Measurements from ENCODE around the gene ABCA1. TPM values are rescaled to one million over a fixed set of nuclear protein-coding genes. Genes with fewer than 3 reads are reported as not detected.

Gene ABCA1
- total and polyA plus RNA-seq, 3 donors from 2014 or later: 8.5 to 57.9 (median 42.0) TPM

DNA sequence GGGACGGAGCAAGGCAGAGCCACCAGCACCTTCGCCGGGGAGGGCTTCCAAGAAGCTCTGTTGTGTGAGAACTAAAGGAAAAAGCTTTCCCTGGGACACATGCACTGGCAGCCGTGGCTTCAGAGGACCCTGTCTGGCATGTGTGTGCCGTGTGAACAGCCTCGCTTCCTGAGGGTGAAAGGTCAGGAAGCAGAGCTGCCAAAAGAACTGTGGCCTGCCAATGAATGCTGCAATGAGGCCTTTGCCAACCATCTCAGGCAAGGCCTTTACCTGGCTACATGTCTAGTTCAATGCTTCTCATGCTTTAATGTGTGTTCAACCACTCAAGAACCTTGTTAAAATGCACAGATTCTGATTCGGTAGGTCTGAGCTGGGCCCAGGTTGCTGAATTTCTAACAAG is 110.5 kb downstream of the ABCA1 start:
- H3K4me3 ChIP-seq: no peak overlapping the region
- DNase-seq: no peak
- intact Hi-C loops (cut with DNase I; ENCODE audit: low total_unique reads): no loop called here
- 83% methylated on average over 7 of the region's 7 CpGs for WGBS, 2 donors
- TF ChIP-seq POLR2A (IDR thresholded peaks at IDR 0.05) (no peak), CTCF (IDR thresholded peaks at IDR 0.05) (no peak)
- H3K36me3 ChIP-seq (ENCODE audit: low read depth, missing control alignments): no peaks in the 10 kb centered on the region
- H3K27me3 ChIP-seq: no peaks in the 10 kb centered on the region
- H3K4me1 ChIP-seq: no peaks in the 10 kb centered on the region
- no peaks in the 10 kb centered on the region for H3K9me3 ChIP-seq
- H3K27ac ChIP-seq: no peak overlapping the region

DNA sequence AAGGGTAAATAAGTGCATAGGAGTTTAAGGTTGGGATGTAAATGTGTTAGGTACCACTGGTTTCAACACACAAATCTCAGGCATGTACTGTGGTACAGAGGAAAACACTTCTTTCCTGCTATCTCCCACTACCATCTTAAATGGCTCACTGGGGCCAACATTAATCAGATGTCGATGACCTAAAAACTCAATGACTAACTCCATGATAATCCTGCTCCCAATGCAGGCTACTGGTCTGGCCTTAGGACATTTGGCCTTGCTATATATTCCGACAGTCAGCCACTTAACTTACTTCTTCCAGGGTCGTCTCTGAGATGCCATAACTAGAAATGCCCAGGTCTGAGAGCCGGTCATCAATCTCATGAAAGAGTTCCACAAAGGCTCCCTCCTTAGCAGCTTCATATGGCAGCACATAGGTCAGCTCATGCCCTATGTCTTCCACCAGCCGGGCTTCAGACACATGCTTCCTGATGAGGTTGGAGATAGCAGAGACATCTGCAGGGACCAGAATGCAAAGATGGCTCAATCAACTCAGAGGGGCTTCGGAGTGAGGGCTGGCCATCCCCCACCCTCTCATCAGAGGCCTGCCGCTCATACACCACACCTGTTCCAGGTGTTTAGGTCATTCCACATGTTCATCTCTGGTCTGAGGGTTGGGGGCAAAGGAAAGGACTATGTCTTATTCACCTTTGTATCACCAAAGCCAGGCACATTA is 111.9 kb downstream of the ABCA1 start:
- Histone ChIP-seq H3K27ac (no peak overlapping the region), H3K9me3 (no peaks in the 10 kb centered on the region), H3K4me3 (no peak overlapping the region), H3K27me3 (no peaks in the 10 kb centered on the region), H3K36me3 (ENCODE audit: low read depth, missing control alignments) (no peaks in the 10 kb centered on the region), H3K4me1 (no peaks in the 10 kb centered on the region)
- intact Hi-C loops (cut with DNase I; ENCODE audit: low total_unique reads): no loop called here
- 97 to 98% methylated on average over 6 to 7 of the region's 7 CpGs for WGBS, 2 donors
- no peak for DNase-seq
- TF ChIP-seq POLR2A (IDR thresholded peaks at IDR 0.05) (no peak), CTCF (IDR thresholded peaks at IDR 0.05) (no peak)

DNA sequence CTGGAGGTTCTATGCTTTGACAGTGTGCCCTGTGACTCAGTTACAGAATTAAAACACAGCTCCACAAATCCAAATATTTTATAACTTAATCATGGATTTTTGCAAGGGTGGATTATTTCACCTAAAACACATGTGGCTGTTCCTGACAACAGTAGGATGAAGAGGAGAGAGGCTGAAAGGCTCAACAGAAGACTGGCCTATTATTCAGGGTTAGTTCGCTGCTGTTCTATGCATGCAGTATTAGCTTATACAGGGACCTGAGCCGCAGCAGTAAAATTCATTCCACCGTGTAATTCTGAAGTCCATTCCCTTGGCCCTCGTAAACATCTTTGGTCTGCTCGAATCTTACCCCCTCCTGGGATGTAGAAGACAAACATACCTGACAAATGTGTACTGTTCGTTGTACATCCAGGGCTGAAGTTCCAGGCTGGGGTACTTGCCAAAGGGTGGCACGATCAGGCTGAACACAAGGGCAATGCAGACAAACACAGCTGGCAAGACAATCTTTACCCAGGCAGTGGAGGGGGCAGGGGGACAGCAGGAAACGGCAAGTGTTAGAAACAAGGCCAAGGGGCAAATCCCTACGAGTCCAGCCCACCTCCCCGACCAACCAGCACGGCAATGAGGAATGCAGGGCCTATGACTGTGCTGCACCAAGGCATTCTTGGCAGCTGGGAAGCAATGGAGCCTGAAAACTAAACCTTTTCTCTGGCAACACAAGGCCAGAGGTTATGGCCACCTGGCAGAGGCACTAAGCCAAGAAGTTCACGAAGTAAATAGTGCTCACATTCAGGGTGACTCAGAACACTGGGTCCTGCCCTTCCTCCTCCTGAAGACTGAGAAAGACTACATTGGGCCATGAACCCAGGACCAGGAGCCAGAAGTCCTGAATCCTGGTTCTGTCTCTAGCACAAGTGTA is 117.3 kb downstream of the ABCA1 start:
- WGBS, 2 donors: 69 to 73% methylated on average over 12 of the region's 12 CpGs
- Histone ChIP-seq H3K4me1 (no peaks in the 10 kb centered on the region), H3K27ac (no peak overlapping the region), H3K36me3 (ENCODE audit: low read depth, missing control alignments) (no peaks in the 10 kb centered on the region), H3K9me3 (no peaks in the 10 kb centered on the region), H3K27me3 (no peaks in the 10 kb centered on the region), H3K4me3 (no peak overlapping the region)
- intact Hi-C loops (cut with DNase I; ENCODE audit: low total_unique reads): no loop called here
- no peak for DNase-seq
- TF ChIP-seq POLR2A (IDR thresholded peaks at IDR 0.05): no peak
- TF ChIP-seq CTCF (IDR thresholded peaks at IDR 0.05): no peak

- Histone ChIP-seq H3K36me3 (ENCODE audit: low read depth, missing control alignments) (no peaks in the 10 kb centered on the region), H3K4me1 (no peaks in the 10 kb centered on the region), H3K27ac (no peak overlapping the region), H3K27me3 (no peaks in the 10 kb centered on the region), H3K9me3 (no peaks in the 10 kb centered on the region), H3K4me3 (no peak overlapping the region)
- 56 to 62% methylated on average over 3 of the region's 3 CpGs for WGBS, 2 donors
- TF ChIP-seq POLR2A (IDR thresholded peaks at IDR 0.05): no peak
- TF ChIP-seq CTCF (IDR thresholded peaks at IDR 0.05): no peak
- intact Hi-C loops (cut with DNase I; ENCODE audit: low total_unique reads): no loop called here
- DNase-seq: no peak
Measured at GRCh38 chr9:104808035-104808614, 119.8 kb downstream of the ABCA1 start.
